Measurements from ENCODE around the gene RAB6A.

Gene RAB6A

GRCh38 chr11:73760679-73761402 is at the start of gene RAB6A:
Gene RAB6A, minus strand, starts transcription at chr11:73761074. Its CDS starts 439 bp downstream, at chr11:73760635.
- DNase-seq (ENCODE audit: low spot score): peak; percentile 100

GRCh38 chr11:73810637-73811036 is 49.8 kb upstream of the RAB6A start:
- H3K4me3 ChIP-seq (ENCODE audit: severe bottlenecking): no peak overlapping the region
- no peak for TF ChIP-seq CTCF (IDR thresholded peaks at IDR 0.05; ENCODE audit: poor library complexity, severe bottlenecking)
- no peak overlapping the region for H3K27ac ChIP-seq (ENCODE audit: poor library complexity, severe bottlenecking)
- ATAC-seq (ENCODE audit: low read depth): no peak
- no peak for DNase-seq (ENCODE audit: low spot score)
- no peaks in the 10 kb centered on the region for H3K27me3 ChIP-seq (ENCODE audit: insufficient read depth, poor library complexity, severe bottlenecking)
- peaks cover 17% of the 10 kb centered on the region for H3K36me3 ChIP-seq (ENCODE audit: low read depth)
- no peaks in the 10 kb centered on the region for H3K4me1 ChIP-seq (ENCODE audit: insufficient read depth, poor library complexity, severe bottlenecking)
- H3K9me3 ChIP-seq (ENCODE audit: severe bottlenecking): no peaks in the 10 kb centered on the region

More at GRCh38 chr11:73760679-73761402, at the start of gene RAB6A:
- Histone ChIP-seq H3K9me3 (ENCODE audit: severe bottlenecking) (no peaks in the 10 kb centered on the region), H3K27ac (ENCODE audit: poor library complexity, severe bottlenecking) (peak within 1 kb of the TSS; percentile 79), H3K4me1 (ENCODE audit: insufficient read depth, poor library complexity, severe bottlenecking) (peaks cover 21% of the 10 kb centered on the region), H3K36me3 (ENCODE audit: low read depth) (no peaks in the 10 kb centered on the region), H3K4me3 (ENCODE audit: severe bottlenecking) (peak within 1 kb of the TSS; percentile 85), H3K27me3 (ENCODE audit: insufficient read depth, poor library complexity, severe bottlenecking) (no peaks in the 10 kb centered on the region)
- peak; percentile 87 for ATAC-seq (ENCODE audit: low read depth)
- peak; percentile 25 for TF ChIP-seq CTCF (IDR thresholded peaks at IDR 0.05; ENCODE audit: poor library complexity, severe bottlenecking)

GRCh38 chr11:73808052-73808451 is 47.2 kb upstream of the RAB6A start:
- H3K27me3 ChIP-seq (ENCODE audit: insufficient read depth, poor library complexity, severe bottlenecking): no peaks in the 10 kb centered on the region
- no peak overlapping the region for H3K4me3 ChIP-seq (ENCODE audit: severe bottlenecking)
- DNase-seq (ENCODE audit: low spot score): no peak
- H3K4me1 ChIP-seq (ENCODE audit: insufficient read depth, poor library complexity, severe bottlenecking): no peaks in the 10 kb centered on the region
- no peak for TF ChIP-seq CTCF (IDR thresholded peaks at IDR 0.05; ENCODE audit: poor library complexity, severe bottlenecking)
- H3K36me3 ChIP-seq (ENCODE audit: low read depth): peaks cover 17% of the 10 kb centered on the region
- no peaks in the 10 kb centered on the region for H3K9me3 ChIP-seq (ENCODE audit: severe bottlenecking)
- no peak for ATAC-seq (ENCODE audit: low read depth)
- H3K27ac ChIP-seq (ENCODE audit: poor library complexity, severe bottlenecking): no peak overlapping the region

GRCh38 chr11:73804712-73805111 is 43.8 kb upstream of the RAB6A start:
- no peak overlapping the region for H3K27ac ChIP-seq (ENCODE audit: poor library complexity, severe bottlenecking)
- DNase-seq (ENCODE audit: low spot score) (no peak), ATAC-seq (ENCODE audit: low read depth) (no peak)
- H3K9me3 ChIP-seq (ENCODE audit: severe bottlenecking): no peaks in the 10 kb centered on the region
- peaks cover 17% of the 10 kb centered on the region for H3K36me3 ChIP-seq (ENCODE audit: low read depth)
- no peak overlapping the region for H3K4me3 ChIP-seq (ENCODE audit: severe bottlenecking)
- TF ChIP-seq CTCF (IDR thresholded peaks at IDR 0.05; ENCODE audit: poor library complexity, severe bottlenecking): no peak
- no peaks in the 10 kb centered on the region for H3K27me3 ChIP-seq (ENCODE audit: insufficient read depth, poor library complexity, severe bottlenecking)
- H3K4me1 ChIP-seq (ENCODE audit: insufficient read depth, poor library complexity, severe bottlenecking): no peaks in the 10 kb centered on the region

GRCh38 chr11:73801136-73801535 is 40.3 kb upstream of the RAB6A start:
- Histone ChIP-seq H3K36me3 (ENCODE audit: low read depth) (peaks cover 5% of the 10 kb centered on the region; the same call in 1 of the 2 replicates), H3K27ac (ENCODE audit: poor library complexity, severe bottlenecking) (no peak overlapping the region), H3K9me3 (ENCODE audit: severe bottlenecking) (no peaks in the 10 kb centered on the region), H3K27me3 (ENCODE audit: insufficient read depth, poor library complexity, severe bottlenecking) (no peaks in the 10 kb centered on the region), H3K4me1 (ENCODE audit: insufficient read depth, poor library complexity, severe bottlenecking) (no peaks in the 10 kb centered on the region), H3K4me3 (ENCODE audit: severe bottlenecking) (no peak overlapping the region)
- TF ChIP-seq CTCF (IDR thresholded peaks at IDR 0.05; ENCODE audit: poor library complexity, severe bottlenecking): no peak
- ATAC-seq (ENCODE audit: low read depth) (no peak), DNase-seq (ENCODE audit: low spot score) (no peak)
